HG02943 (cell line): Measurements from ENCODE around the gene SEMA7A.

ENCODE experiments used
- ATAC-seq: cut with Tn5 transposase; IDR thresholded peaks from one replicate; pipeline ENCODE4 v1.9.1; 2021; ENCODE audit warnings: mild to moderate bottlenecking, low read depth, moderate library complexity; ENCODE audit not compliant: unreplicated experiment

Gene SEMA7A

DNA sequence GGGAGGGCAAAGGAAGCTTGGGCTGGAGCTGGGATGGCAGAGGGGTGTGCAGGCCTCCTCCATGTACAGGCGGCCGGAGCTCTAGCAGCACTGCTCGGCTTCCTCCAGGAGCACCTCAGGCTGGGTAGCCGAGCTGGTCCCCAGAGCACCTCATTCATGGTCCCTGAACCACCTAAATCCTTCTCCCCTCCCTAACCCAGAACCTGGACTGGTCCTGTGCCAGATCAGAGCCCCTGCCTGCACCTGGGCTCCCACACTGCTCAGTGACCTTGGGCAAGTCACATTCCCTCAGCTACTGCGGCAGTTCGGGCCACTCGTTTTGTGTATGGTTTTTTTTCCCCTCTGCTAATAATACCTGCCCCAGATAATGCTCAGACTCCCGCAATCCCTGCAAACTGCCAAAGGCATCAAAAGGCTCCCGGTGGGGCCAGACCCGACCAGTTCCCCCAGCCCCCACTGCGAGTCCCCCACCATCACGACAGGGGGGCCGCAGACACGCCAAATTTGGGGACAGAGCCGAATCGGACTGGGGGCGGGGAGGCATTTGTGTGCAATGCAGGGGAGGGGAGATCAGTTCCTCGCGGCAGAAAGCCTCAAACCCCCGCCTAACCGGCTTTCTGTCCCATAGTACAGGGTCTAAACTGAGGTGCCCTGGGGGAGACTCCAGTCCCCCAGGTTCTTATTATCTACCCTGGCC, 1.3 kb downstream of the SEMA7A start:
- ATAC-seq: no peak

DNA sequence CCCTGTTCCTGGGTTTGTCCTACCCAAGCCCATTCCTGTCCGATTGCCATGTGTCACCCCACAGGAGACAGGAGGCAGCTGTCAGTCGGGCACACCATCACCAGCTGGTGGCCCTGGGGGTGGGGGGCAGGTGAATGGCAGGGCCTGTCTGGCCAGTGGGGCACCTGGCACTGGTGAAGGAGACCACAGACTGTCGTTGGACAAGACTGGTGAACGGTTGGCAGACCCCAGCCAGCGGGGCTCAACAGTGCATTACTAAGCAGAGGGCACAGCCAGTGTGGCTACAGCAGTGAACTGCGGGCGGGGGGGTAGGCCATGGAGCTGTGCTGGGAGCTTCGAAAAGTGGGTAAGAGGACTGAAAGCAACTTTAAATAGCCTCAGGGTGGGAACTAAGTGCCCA, 2.1 kb downstream of the SEMA7A start:
- ATAC-seq: no peak

DNA sequence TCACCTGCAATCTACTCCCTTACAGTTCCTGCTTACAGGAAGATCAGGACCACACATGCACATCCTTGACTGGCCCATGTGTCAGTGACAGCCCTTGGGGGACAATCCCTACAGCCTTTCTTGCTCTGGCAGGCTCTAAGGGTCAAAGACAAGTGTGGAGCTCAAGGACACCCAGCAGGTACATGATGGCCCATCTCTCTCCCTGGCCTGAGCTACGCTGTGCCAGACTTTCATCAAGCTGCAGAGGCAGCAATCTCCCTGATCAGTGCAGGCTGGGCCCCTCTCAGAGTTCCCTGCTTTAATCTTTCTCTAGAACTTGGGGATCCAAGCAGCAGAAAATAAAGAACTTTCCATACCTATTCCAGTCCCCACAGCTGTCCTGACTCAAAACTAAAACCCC, 2.6 kb downstream of the SEMA7A start:
- ATAC-seq: no peak

DNA sequence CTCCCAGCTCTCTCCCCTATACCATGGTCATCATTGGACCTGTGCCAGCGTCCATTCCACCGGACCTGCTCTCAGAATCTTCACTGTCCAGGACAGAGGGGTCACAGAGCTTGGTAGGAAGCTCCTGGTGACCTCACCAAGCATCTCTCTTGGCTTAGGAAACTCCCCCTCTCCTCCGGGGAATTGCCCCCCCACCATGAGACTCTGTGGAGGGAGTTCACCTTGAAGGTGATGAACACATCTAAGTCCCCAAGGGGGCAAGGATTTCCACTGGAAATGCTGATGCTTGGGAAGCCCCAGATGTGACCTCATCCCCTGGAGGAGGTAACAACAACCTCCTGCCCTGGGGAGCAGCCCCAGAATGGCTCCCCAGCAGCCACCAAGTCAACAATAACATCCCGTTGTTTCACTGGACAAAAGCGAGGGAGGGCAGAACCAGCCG, 3.2 kb downstream of the SEMA7A start:
- no peak for ATAC-seq

DNA sequence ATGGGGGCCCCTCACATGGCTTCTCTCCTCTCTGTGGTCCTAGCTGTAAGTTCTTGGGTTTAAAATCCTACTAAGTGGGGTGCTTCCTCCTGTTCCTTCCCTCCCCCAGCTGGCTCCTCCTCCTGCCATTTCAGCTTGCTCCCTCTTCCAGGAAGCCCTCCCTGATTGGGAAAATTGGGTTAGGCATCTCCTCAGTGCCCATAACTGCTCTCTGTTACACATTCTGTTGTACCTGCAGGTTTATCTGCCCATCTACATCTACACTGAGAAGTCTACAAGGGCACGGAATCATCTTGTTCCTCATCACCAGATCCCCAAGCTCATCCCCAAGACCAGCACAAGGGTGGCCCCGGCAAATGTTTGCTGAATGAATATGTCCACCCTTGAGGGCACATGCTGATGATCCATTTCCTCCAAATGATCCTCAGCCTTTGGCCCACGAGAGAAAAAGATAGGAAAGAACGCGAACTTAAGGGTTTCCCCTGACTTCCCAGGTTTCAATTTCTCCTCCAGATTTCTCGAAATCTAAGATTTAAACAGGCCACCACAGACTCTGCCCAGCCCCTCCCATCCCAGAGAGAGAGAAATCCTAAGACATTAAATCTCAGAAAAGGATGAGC, 3.9 kb downstream of the SEMA7A start:
- no peak for ATAC-seq

DNA sequence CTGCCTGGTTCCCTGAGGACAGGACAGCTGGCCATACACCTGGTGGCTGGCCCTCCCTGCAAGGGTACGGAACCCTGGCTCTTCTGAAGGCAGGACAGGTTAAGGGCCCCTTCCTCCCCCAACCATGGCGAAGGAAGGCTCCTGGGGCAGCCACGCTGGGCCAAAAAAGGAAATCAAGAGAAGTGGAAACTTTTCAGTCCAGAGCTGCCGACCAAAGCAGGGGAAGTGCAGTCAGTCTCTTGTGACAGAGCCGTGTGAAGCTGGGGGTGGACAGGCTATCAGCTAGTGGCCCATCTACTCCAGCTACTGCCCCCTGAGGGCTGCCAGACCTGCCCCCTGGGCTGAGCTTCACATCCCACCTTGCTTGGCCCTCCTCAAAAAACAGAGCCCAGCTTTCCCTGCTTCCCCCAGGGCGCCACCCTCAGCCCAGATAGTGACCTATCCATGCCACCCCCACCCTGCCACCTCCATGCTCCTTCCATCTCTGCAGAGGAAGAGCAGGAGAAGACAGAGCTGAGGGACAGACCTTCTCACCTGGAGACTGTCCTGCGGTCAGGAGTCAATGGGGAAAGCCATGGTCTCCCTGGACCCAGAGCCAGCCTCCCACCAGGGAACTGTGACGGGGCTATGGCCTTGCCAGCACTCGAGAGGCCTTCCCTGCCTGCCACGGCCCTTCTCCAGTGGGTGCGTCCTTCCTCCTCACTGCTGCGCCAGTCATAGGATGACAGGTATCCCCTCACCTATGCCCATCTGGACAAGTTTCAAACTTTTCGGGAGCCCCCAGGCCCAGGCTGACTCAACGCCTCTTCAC, 4.6 kb downstream of the SEMA7A start:
- ATAC-seq: no peak

DNA sequence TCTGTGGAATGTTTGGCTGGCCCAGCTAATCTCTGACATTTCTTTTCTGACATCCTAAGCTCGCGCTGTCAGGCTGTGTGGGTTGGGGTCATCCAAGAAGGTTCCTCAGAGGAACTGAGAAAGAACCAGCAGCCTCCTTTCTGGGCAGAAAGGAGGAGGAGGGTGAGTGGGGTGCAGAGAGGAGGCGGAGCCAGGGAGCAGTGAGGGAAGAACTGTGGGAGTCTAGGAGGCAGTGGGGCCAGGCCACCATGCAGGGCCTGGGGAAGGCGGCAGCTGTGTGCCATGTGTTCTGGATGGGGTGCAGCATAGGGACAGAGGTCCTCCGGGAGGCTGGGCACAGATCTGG, 5.3 kb downstream of the SEMA7A start:
- no peak for ATAC-seq

DNA sequence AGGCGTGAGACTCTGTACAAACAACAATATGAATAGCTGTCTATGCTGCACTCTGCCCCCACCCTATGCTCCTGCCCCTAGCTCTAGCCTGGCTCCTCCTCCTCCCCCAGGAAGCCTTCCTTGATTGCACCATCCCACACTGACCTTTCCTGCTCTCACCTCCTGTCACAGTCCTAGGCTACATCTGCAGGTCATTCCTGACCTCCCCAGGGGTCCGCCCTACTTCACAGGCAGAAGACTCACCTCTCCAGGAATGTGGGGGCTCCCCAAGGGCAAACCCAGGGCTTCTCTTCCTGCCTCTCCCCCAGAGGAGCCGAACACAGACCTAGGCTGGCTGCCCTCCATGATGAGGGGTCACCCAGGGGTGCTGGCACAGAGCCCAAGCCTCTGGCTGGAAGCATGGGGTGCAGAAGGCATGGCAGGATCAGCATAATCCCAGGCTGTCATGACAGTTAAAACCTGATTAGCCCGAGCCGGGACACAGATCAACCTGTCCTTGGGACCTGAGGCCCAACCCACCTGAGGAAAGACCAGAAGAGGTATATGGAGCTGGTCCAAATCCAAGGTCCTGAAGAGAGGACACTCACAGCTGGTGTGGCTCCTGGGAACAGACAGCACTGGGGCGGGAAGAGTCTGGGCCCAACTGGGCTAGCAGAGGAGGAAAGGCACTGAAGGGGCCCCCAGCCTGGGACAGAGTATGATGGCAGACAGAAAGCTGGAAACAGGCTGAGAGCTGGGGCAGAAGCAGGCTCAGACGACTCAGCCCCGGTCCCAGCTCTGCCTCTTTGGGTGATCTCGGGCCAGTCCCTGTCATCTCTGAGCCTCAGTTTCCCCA, 5.9 kb downstream of the SEMA7A start:
- no peak for ATAC-seq

DNA sequence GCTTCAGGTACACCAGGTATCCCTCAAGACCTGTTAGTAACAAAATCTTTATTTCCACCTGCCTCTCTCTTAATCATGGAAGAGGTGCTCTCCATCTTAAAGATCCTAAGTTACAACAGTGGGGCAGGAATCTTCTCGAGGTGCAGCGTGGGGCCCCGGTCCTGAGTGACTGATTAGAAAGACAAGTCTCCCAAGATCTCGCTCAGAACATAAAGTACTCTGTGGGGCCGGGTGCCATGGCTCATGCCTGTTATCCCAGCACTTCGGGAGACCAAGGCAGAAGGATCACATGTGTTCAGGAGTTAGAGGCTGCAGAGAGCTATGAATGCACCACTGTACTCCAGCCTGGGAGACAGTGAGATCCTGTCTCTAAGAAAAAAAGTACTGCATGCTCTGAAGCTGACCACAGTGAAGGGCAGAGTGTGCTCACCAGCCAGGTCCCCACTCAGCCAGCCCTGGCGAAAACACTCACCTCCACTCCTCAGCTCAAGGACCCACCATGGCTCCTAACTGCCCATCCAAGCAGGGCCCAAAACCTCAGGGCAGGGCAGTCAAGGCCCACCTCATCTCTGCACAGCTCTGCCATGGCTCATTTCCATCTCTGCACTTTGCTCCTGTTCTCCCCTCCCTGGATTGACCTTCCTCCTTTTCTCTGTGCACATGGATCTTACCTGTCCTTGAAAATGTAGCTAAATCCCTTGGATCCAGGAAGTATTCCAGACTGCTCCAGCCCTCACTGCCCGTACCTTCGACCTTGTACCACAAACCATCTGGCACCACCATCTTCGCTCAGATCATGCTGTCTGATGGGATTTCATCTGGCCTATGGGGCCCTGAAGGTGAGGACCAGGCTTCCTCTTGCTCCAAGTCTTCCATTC, 7.1 kb downstream of the SEMA7A start:
- no peak for ATAC-seq

DNA sequence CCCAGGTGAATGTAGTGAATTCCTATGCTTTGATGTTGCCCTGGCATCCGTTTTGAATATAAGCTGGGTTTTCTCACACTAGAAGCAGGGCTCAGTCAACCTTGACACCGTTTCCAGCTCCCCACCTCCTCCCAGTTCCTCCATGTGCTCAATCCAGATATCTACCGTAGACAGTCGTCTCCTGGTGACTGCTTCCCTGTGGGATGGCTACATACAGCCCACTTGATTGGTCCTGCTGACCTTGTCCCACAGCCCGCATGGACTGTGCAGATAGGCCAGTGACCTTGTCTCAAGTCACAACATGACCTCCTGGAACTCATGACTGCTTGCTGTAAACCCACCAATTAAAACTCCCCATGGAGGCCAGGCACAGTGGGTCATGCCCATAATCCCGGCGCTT, 8.1 kb downstream of the SEMA7A start:
- no peak for ATAC-seq

DNA sequence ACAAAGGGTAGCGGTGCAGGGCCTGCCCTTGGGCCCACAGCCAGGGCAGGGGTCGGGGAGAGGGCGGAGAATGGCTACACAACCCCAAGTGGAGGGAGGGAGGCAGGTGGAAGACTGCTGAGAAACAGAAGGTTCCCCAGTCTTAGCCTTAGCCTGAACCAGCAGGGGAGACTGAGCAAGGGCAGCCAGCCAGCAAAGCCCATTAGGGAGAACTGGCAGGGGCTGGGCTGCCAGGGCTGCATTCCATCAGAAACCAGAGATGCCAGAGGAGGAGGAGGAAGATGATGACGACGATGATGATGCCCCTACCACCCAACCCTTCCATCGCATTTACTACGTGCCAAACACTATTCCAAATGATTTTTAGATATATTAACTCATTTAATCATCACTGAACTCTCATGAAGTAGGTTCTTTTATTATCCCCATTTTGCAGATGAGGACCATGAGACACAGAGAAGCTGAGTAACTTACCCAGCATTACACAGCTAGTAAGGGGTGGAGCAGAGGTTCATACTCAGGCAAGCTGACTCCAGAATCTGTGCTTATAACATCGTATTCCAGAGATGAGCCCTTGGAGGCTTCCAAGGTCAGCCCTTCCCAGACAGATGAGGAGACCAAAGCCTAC, 8.7 kb downstream of the SEMA7A start:
- no peak for ATAC-seq

DNA sequence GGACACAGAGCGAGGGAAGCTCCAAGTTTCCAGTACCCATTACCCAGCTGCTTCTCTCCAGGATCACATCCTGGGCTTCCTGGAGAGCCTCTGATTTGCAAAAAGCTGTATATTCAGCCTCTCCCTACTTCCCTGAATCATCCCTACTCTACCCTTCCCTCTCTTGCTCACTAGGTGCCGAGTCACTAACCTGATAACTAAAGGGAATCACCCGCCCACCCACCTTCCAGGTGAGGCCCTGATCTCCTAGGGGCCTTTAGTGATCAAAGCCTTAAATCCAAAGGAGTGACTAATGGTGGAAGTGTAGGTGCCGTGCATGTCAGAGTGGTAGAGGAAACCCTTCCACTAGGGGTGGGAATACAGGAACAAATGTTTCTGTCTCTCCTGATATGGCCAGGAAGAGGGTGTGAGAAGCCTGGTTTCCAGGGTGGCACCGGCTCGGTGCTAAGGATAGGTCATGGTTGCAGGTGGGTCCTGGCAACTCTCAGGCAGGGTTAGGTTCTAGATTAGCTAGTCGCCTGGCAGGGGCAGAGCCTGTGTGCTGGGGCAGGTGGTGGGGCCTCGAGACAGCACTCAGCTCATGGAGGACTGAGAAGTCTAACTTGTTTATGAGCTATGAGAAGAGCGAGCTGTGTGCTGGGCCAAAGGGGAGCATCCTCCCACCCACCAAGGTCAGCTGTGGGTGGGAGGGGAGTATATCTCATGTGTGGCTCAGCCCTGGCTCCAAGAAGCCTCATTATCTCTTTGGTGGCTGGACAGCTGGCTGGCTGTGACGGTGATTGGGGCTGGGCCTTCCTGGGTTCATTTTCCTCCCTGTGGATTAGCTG, 10.1 kb downstream of the SEMA7A start:
- no peak for ATAC-seq

DNA sequence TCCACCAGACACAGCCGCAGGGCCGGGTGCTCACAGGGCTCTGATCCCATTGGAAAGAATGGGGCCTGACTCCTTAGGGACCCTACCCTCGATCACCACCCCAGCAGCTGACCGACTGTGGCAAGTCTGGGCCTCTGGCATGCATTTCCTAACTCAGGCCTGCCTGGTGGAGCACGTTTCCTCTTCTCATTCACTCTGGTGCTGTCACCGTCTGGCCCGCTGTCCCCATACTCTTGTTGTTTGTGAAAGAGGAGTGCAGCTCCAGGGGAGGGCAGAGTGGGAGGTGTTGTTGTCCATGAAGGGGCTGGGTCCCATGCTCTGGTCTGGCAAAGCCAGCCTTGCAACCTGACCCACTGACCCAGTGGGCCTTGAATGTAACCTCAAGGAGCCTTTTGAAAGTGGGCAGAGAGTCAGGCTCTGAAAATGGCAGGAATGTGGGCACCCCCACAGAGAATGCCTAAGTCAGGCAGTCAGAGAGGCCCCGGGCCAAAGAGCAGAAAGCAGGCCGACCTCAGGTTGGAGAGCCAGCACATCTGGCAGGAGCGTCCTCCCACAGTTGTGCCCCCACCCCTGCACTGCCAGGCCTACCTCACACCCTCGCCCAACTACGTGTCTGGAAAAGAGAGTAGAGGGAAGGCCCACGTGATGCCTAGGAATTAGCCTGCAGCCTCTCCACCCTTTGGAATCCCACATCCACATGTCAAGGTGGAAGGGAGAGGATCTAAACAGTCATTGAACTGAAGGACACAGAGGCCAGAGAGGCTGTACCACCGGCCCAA, 10.9 kb downstream of the SEMA7A start:
- ATAC-seq: no peak

DNA sequence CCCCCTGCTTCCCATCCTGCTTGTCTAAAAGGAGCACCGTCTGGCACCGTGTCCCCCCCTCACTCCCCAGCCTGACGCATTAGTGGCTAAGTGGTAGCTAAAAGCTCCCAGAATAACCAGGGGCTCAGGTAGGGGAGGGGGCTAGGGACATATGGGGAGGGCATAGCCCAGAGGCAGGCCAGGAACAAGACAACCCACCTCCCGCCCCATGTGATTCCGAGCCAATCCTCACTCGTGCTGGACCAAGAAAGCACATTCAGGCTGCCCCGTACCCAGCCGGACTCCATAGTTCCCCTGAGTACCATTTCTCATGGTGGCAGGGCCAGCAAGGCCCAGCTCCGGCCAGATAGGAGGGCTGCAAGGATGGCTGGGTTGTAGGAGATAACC, 11.5 kb downstream of the SEMA7A start:
- no peak for ATAC-seq

DNA sequence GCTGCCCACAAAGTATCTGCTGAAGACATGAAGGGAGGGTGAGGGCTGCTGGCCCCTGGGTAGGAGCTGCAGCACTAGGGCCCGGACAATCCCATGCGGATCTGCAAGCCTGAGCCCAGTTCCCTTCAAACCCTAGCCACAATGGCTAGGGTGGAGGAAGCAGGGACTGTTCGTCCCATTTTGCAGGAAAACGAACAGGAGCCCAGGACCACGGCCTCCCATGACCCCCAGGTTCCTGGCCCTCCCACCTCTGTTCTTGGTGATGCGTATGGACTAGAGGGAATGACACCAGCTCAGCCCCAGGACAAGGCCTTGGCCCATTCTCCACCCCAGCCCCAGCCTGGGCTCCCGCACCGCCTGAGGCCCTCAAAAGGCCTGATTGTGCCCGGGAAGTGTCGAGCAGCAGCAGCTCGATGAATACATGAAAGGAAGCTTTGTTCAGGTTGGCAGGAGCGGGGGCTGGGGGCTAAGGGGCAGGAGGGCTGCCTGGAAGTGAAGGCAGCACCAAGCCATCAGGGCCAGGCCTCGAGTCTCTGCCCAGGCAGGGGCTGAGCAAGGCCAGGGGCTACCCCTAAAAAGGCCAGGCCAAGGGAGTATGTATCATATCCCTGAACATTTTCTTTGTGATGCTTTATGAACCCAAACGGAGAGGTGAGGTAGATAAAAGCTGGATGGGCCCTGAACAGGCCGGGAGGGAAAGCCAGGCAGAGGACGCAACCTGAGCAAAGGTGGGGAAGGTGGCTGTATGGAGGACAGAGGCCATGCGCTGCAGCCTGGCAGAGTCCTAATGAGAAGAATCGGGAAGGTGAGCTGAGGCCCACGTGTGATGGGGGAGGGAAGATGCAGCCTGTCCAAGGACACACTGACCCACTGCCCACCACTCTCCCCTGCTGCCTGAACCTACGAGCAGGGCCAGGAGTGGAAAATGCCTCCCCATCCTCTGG, 12.2 kb downstream of the SEMA7A start:
- no peak for ATAC-seq

DNA sequence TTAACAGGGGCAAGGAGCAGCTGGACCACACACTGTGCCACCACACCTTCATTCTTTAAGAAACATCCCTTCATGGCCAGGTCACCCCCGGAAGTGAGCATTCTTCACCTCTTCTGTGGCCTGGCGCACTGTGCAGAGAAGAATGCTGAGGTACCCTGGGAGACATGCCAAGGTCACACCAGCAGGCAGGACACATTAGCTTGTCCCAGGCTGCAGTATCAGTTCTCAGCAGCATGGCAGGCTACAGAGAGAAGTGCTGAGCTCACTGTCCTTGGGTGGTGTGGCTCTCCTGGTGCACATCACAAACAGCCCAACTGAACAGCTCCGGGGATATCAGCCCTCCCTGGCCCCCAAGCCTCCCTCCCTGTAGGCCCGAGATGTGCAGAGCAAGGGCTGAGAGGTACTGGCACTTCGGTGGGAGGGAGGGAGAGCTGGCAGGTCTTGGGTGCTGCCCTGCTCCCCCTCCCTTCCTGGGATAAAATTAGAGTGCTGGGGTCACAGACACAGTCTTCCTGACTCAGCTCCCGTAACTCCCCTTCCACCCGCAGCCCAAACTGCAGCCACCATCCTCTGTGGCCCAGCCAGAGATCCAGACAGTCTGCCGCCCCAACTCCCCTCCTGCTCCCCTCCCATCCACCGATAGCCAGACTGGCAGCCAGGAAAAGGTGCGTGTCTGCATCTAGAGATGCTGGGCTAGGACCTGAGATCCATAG, 13.4 kb downstream of the SEMA7A start:
- ATAC-seq: no peak
